Activated CD4-positive, alpha-beta T cell treated with anti-CD3 and anti-CD28 coated beads for 48 hours (primary cell): ENCODE measurements around the gene SDC3.

ENCODE experiments used
- DNase-seq: peaks from one replicate; pipeline ENCODE4 v3.0.0-alpha.2; 2020

SDC3 gene

GRCh38 chr1:30887485-30888315 lies 20.9 kb downstream of the SDC3 start:
- no peak for DNase-seq

GRCh38 chr1:30886710-30887428 lies 21.7 kb downstream of the SDC3 start:
- DNase-seq, result no peak

GRCh38 chr1:30885570-30886522 lies 22.7 kb downstream of the SDC3 start:
- no peak for DNase-seq

GRCh38 chr1:30884723-30885122 lies 23.8 kb downstream of the SDC3 start:
- DNase-seq, result no peak

GRCh38 chr1:30883389-30884172 lies 25.0 kb downstream of the SDC3 start:
- DNase-seq, result no peak

GRCh38 chr1:30882678-30883388 lies 25.7 kb downstream of the SDC3 start:
- DNase-seq, result no peak

GRCh38 chr1:30881319-30882181 lies 27.0 kb downstream of the SDC3 start:
- peak; percentile 22 for DNase-seq

GRCh38 chr1:30880678-30881318 lies 27.8 kb downstream of the SDC3 start:
- no peak for DNase-seq

- DNase-seq, result no peak
These were observed 28.4 kb downstream of the SDC3 start for GRCh38 chr1:30879940-30880677.

GRCh38 chr1:30879126-30879786 lies 29.3 kb downstream of the SDC3 start:
- DNase-seq, result no peak

- DNase-seq, result no peak
These were observed 30.0 kb downstream of the SDC3 start for GRCh38 chr1:30878559-30878958.

- DNase-seq, result no peak
These were observed 30.5 kb downstream of the SDC3 start for GRCh38 chr1:30878016-30878415.

- DNase-seq, result no peak
These were observed 31.2 kb downstream of the SDC3 start for GRCh38 chr1:30877205-30877912.

- DNase-seq, result no peak
These were observed 31.9 kb downstream of the SDC3 start for GRCh38 chr1:30876451-30877204.

GRCh38 chr1:30875916-30876315 lies 32.6 kb downstream of the SDC3 start:
- DNase-seq, result no peak

- DNase-seq, result no peak
These were observed 33.4 kb downstream of the SDC3 start for GRCh38 chr1:30875197-30875596.

GRCh38 chr1:30874176-30874575 lies 34.4 kb downstream of the SDC3 start:
- DNase-seq, result no peak

GRCh38 chr1:30872948-30873263 lies 35.7 kb downstream of the SDC3 start:
- no peak for DNase-seq
